Measurements from ENCODE around the gene OR1E1.

Gene OR1E1

GRCh38 chr17:3398310-3398709, at the start of gene OR1E1:
TSS of gene OR1E1 (minus strand) at chr17:3398410. CDS start at chr17:3398410, 0 bp downstream.
- TF ChIP-seq EP300 (IDR thresholded peaks at IDR 0.05; ENCODE audit: borderline replicate concordance) (no peak), RAD21 (IDR thresholded peaks at IDR 0.05; ENCODE audit: low read depth) (no peak), YY1 (IDR thresholded peaks at IDR 0.05; ENCODE audit: low read depth) (no peak)

- TF ChIP-seq RAD21 (IDR thresholded peaks at IDR 0.05; ENCODE audit: low read depth) = peak; percentile 49; the same call in 1 of the 2 replicates
- TF ChIP-seq CEBPB (IDR thresholded peaks at IDR 0.05) = no peak
- no peak for TF ChIP-seq TEAD4 (IDR thresholded peaks at IDR 0.05)
- TF ChIP-seq TAF1 (IDR thresholded peaks at IDR 0.05; ENCODE audit: low read depth) = no peak
- no peak for TF ChIP-seq TCF12 (IDR thresholded peaks at IDR 0.05; ENCODE audit: low read depth)
- TF ChIP-seq FOXM1 (IDR thresholded peaks at IDR 0.05; ENCODE audit: borderline replicate concordance, low read depth) = no peak
- TF ChIP-seq EP300 (IDR thresholded peaks at IDR 0.05; ENCODE audit: borderline replicate concordance) = no peak
Measured at GRCh38 chr17:3447625-3448024, 49.4 kb upstream of the OR1E1 start.

- TF ChIP-seq REST (IDR thresholded peaks at IDR 0.05; ENCODE audit: low read depth) = no peak
Measured at GRCh38 chr17:3440451-3440850, 42.2 kb upstream of the OR1E1 start.

GRCh38 chr17:3438368-3438767, 40.2 kb upstream of the OR1E1 start:
- no peak for TF ChIP-seq USF1 (IDR thresholded peaks at IDR 0.05)
- no peak for TF ChIP-seq TAF1 (IDR thresholded peaks at IDR 0.05; ENCODE audit: low read depth)
- no peak for TF ChIP-seq EP300 (IDR thresholded peaks at IDR 0.05; ENCODE audit: borderline replicate concordance)
- no peak for TF ChIP-seq EGR1 (IDR thresholded peaks at IDR 0.05)
- TF ChIP-seq MAX (IDR thresholded peaks at IDR 0.05) = no peak
- TF ChIP-seq TEAD4 (IDR thresholded peaks at IDR 0.05) = no peak
- no peak for TF ChIP-seq FOXM1 (IDR thresholded peaks at IDR 0.05; ENCODE audit: borderline replicate concordance, low read depth)
- no peak for TF ChIP-seq CEBPB (IDR thresholded peaks at IDR 0.05)
- no peak for TF ChIP-seq RAD21 (IDR thresholded peaks at IDR 0.05; ENCODE audit: low read depth)
- TF ChIP-seq ZBTB7A (IDR thresholded peaks at IDR 0.05; ENCODE audit: low read depth) = no peak
- no peak for TF ChIP-seq YY1 (IDR thresholded peaks at IDR 0.05; ENCODE audit: low read depth)

- TF ChIP-seq RAD21 (IDR thresholded peaks at IDR 0.05; ENCODE audit: low read depth) (no peak), TEAD4 (IDR thresholded peaks at IDR 0.05) (no peak), USF1 (IDR thresholded peaks at IDR 0.05) (no peak), CREB1 (IDR thresholded peaks at IDR 0.05; ENCODE audit: low read depth) (no peak), CEBPB (IDR thresholded peaks at IDR 0.05) (no peak), NFIC (IDR thresholded peaks at IDR 0.05) (no peak), FOXM1 (IDR thresholded peaks at IDR 0.05; ENCODE audit: borderline replicate concordance, low read depth) (no peak), YY1 (IDR thresholded peaks at IDR 0.05; ENCODE audit: low read depth) (no peak), REST (IDR thresholded peaks at IDR 0.05; ENCODE audit: low read depth) (no peak), ZBTB7A (IDR thresholded peaks at IDR 0.05; ENCODE audit: low read depth) (no peak)
Measured at GRCh38 chr17:3433741-3434140, 35.5 kb upstream of the OR1E1 start, which contains the start of gene OR1E2. TSS of gene OR1E2 (minus strand) at chr17:3433841. CDS start at chr17:3433841, 0 bp downstream.

- peak; percentile 73 for TF ChIP-seq YY1 (IDR thresholded peaks at IDR 0.05; ENCODE audit: low read depth)
- TF ChIP-seq REST (IDR thresholded peaks at IDR 0.05; ENCODE audit: low read depth) = peak; percentile 81
Measured at GRCh38 chr17:3433215-3433614, 35.0 kb upstream of the OR1E1 start.

Measured in Ishikawa (cell line).